H9 (cell line): ENCODE data around the gene KDM4C. TPM values are rescaled to one million over a fixed set of nuclear protein-coding genes. Genes with fewer than 3 reads are reported as not detected.

Experiments
- DNase-seq: peaks from one replicate; pipeline ENCODE4 v3.0.0-alpha.2; 2017
- H2AFZ ChIP-seq: one replicate; pipeline ENCODE4 v1.6.1; 2013; ENCODE audit warnings: mild to moderate bottlenecking, low read length, control low read depth, moderate library complexity
- H2AK5ac ChIP-seq: 2 replicates; pipeline ENCODE4 v1.6.1; 2013; ENCODE audit warnings: low read length, control low read depth, mixed read lengths; ENCODE audit not compliant: insufficient read length
- H2BK120ac ChIP-seq: one replicate; pipeline ENCODE4 v1.6.1; 2013; ENCODE audit warnings: low read depth, mild to moderate bottlenecking, low read length, control low read depth, inconsistent platforms; ENCODE audit not compliant: poor library complexity, severe bottlenecking
- H2BK12ac ChIP-seq: 2 replicates; pipeline ENCODE4 v1.6.1; 2013; ENCODE audit warnings: low read length, control low read depth, mixed read lengths, low read depth; ENCODE audit not compliant: insufficient read length
- H2BK15ac ChIP-seq: 2 replicates; pipeline ENCODE4 v1.6.1; 2013; ENCODE audit warnings: low read depth, low read length, control low read depth
- H2BK20ac ChIP-seq: one replicate; pipeline ENCODE4 v1.6.1; 2013; ENCODE audit warnings: low read depth, mild to moderate bottlenecking, low read length, control low read depth, inconsistent platforms; ENCODE audit not compliant: poor library complexity, severe bottlenecking
- H2BK5ac ChIP-seq: 2 replicates; pipeline ENCODE4 v1.6.1; 2013; ENCODE audit warnings: low read length, control low read depth, mixed read lengths; ENCODE audit not compliant: insufficient read length
- H3K14ac ChIP-seq: 2 replicates; pipeline ENCODE4 v1.6.1; 2013; ENCODE audit warnings: low read length, control low read depth; ENCODE audit not compliant: insufficient read depth
- H3K18ac ChIP-seq: 2 replicates; pipeline ENCODE4 v1.6.1; 2013; ENCODE audit warnings: low read depth, mild to moderate bottlenecking, mixed read lengths, low read length, control low read depth; ENCODE audit not compliant: insufficient read length
- H3K23ac ChIP-seq: 2 replicates; pipeline ENCODE4 v1.6.1; 2013; ENCODE audit warnings: low read length, control low read depth, mixed read lengths, low read depth; ENCODE audit not compliant: insufficient read length
- H3K23me2 ChIP-seq: 2 replicates; pipeline ENCODE4 v1.6.1; 2013; ENCODE audit warnings: low read depth, mild to moderate bottlenecking, mixed read lengths, low read length, control low read depth; ENCODE audit not compliant: insufficient read length, poor library complexity, severe bottlenecking
- H3K27ac ChIP-seq: 2 replicates; pipeline ENCODE4 v1.5.1; 2013; ENCODE audit warnings: low read length, control low read depth, mixed read lengths, low read depth; ENCODE audit not compliant: insufficient read length
- H3K27me3 ChIP-seq: 2 replicates; pipeline ENCODE4 v1.6.1; 2013; ENCODE audit warnings: low read length, control low read depth, inconsistent platforms; ENCODE audit not compliant: insufficient read depth
- H3K4ac ChIP-seq: 2 replicates; pipeline ENCODE4 v1.6.1; 2013; ENCODE audit warnings: low read depth, mild to moderate bottlenecking, control low read depth, inconsistent platforms, low read length, moderate library complexity
- H3K4me1 ChIP-seq: 2 replicates; pipeline ENCODE4 v1.6.1; 2013; ENCODE audit warnings: low read length, control low read depth, inconsistent platforms; ENCODE audit not compliant: insufficient read depth
- H3K4me2 ChIP-seq: 2 replicates; pipeline ENCODE4 v1.6.1; 2013; ENCODE audit warnings: low read length, control low read depth, mixed read lengths; ENCODE audit not compliant: insufficient read length, insufficient read depth
- H3K56ac ChIP-seq: 2 replicates; pipeline ENCODE4 v1.6.1; 2013; ENCODE audit warnings: low read depth, mild to moderate bottlenecking, mixed read lengths, low read length, control low read depth; ENCODE audit not compliant: insufficient read length
- H3K79me1 ChIP-seq: 2 replicates; pipeline ENCODE4 v1.6.1; 2013; ENCODE audit warnings: low read depth, mild to moderate bottlenecking, moderate library complexity, low read length, control low read depth, inconsistent platforms; ENCODE audit not compliant: insufficient read depth, poor library complexity, severe bottlenecking
- H3K79me2 ChIP-seq: 2 replicates; pipeline ENCODE4 v1.6.1; 2013; ENCODE audit warnings: low read length, control low read depth, inconsistent platforms; ENCODE audit not compliant: insufficient read depth
- H3K9ac ChIP-seq: 2 replicates; pipeline ENCODE4 v1.6.1; 2013; ENCODE audit warnings: low read length, control low read depth, mixed read lengths; ENCODE audit not compliant: insufficient read length; ENCODE audit errors: extremely low read depth
- H3K9me3 ChIP-seq: one replicate; pipeline ENCODE4 v1.6.1; 2013; ENCODE audit warnings: low read depth, low read length, inconsistent platforms; ENCODE audit not compliant: control insufficient read depth
- H3T11ph ChIP-seq: one replicate; pipeline ENCODE4 v1.6.1; 2013; ENCODE audit warnings: mild to moderate bottlenecking, low read length, control low read depth, inconsistent platforms
- H4K20me1 ChIP-seq: one replicate; pipeline ENCODE4 v1.6.1; 2013; ENCODE audit not compliant: control insufficient read depth, insufficient read length, insufficient read depth
- H4K5ac ChIP-seq: 2 replicates; pipeline ENCODE4 v1.6.1; 2013; ENCODE audit warnings: low read depth, mild to moderate bottlenecking, mixed read lengths, low read length, control low read depth; ENCODE audit not compliant: insufficient read length
- H4K8ac ChIP-seq: replicated peaks from 2 replicates; pipeline ENCODE4 v1.6.1; 2013; ENCODE audit warnings: low read length, control low read depth, mixed read lengths, low read depth; ENCODE audit not compliant: insufficient read length
- H4K91ac ChIP-seq: 2 replicates; pipeline ENCODE4 v1.6.1; 2013; ENCODE audit warnings: low read depth, mild to moderate bottlenecking, moderate library complexity, mixed read lengths, low read length, control low read depth; ENCODE audit not compliant: insufficient read length
- H3K27ac Mint-ChIP-seq, 3 experiments: 2 replicates in 2 of 3; 3 replicates in 1 of 3; pipeline ENCODE4 v1.8.0; 2020 to 2021; ENCODE audit warnings: mixed read lengths in 3 of 3, mild to moderate bottlenecking in 1 of 3, moderate library complexity in 1 of 3
- H3K27me3 Mint-ChIP-seq: 2 replicates; pipeline ENCODE4 v1.8.0; 2021; ENCODE audit warnings: low read depth, mild to moderate bottlenecking, moderate library complexity, mixed read lengths
- H3K36me3 Mint-ChIP-seq, 3 experiments: 2 replicates in 2 of 3; 3 replicates in 1 of 3; pipeline ENCODE4 v1.8.0; 2020 to 2021; ENCODE audit warnings: low read depth in 3 of 3, mixed read lengths in 3 of 3; ENCODE audit not compliant: insufficient read depth in 1 of 3
- H3K4me1 Mint-ChIP-seq, 2 experiments: 2 replicates each; pipeline ENCODE4 v1.8.0; 2020; ENCODE audit warnings: mixed read lengths in 2 of 2
- H3K4me3 Mint-ChIP-seq, 2 experiments: 2 replicates in 1 of 2; 3 replicates in 1 of 2; pipeline ENCODE4 v1.8.0; 2020 to 2021; ENCODE audit warnings: mild to moderate bottlenecking in 2 of 2, mixed read lengths in 2 of 2, moderate library complexity in 1 of 2
- H3K9me3 Mint-ChIP-seq, 2 experiments: 2 replicates in 1 of 2; 3 replicates in 1 of 2; pipeline ENCODE4 v1.8.0; 2020; ENCODE audit warnings: mild to moderate bottlenecking in 2 of 2, mixed read lengths in 2 of 2, moderate library complexity in 1 of 2
- WGBS: extraction: QIAGEN DNeasy Blood & Tissue Kit; methylation state at CpG from one replicate; pipeline ENCODE4 v1.1.7; 2013; ENCODE audit warnings: missing lambda C conversion rate, low lambda C conversion rate, mixed read lengths; ENCODE audit not compliant: insufficient read length; ENCODE audit errors: extremely low coverage; 5-methylcytosine and 5-hydroxymethylcytosine counted together
- total RNA-seq: library from RNA; stranded (reverse); gene quantifications from 2 replicates; pipeline ENCODE4 v1.2.1, GENCODE V29; 2021
- TF ChIP-seq, protein P1 (sequence below): fragments of 200-600 bp; sonication (generic); conservative IDR thresholded peaks from 3 replicates; pipeline ENCODE4 v1.8.0; 2021; ENCODE audit warnings: antibody characterized with exemption, mild to moderate bottlenecking

KDM4C gene
- total RNA-seq, 1 experiment from 2014 or later: 24.0 TPM

DNA sequence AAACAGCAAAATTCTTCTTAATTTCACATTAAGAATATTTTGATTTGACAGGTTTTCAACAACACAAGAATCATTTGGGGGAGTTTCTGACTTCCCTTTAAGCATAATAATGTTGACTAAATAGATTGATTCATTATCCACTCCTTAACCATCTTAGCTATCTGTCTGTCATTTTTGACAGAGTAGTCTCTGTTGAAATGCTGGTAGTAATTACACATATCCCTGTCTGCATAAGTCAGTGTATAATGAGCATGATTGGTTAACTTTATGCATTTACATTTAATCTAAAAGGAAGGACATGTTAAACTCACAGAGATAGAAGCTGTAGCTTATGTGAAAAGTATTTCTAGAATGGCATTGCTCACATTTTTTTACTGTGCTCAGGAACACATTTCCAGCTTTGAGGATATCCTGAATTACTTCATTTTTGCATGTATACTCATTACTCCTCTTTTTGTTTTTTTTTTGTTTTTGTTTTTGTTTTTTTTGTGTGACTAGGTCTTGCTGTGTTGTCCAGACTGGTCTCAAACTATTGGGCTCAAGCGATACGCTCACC, 385.9 kb downstream of the KDM4C start:
- TF ChIP-seq, protein P1, sequence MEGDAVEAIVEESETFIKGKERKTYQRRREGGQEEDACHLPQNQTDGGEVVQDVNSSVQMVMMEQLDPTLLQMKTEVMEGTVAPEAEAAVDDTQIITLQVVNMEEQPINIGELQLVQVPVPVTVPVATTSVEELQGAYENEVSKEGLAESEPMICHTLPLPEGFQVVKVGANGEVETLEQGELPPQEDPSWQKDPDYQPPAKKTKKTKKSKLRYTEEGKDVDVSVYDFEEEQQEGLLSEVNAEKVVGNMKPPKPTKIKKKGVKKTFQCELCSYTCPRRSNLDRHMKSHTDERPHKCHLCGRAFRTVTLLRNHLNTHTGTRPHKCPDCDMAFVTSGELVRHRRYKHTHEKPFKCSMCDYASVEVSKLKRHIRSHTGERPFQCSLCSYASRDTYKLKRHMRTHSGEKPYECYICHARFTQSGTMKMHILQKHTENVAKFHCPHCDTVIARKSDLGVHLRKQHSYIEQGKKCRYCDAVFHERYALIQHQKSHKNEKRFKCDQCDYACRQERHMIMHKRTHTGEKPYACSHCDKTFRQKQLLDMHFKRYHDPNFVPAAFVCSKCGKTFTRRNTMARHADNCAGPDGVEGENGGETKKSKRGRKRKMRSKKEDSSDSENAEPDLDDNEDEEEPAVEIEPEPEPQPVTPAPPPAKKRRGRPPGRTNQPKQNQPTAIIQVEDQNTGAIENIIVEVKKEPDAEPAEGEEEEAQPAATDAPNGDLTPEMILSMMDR: no peak
- Histone ChIP-seq H3K23me2 (no peaks in the 10 kb centered on the region), H4K5ac (no peak overlapping the region), H2BK20ac (no peak overlapping the region), H2AFZ (no peak overlapping the region), H4K8ac (no peak overlapping the region), H3K79me1 (no peaks in the 10 kb centered on the region), H3K4me2 (no peak overlapping the region), H4K91ac (no peak overlapping the region), H4K20me1 (no peaks in the 10 kb centered on the region), H3K79me2 (no peaks in the 10 kb centered on the region), H3K23ac (no peak overlapping the region), H3K14ac (no peak overlapping the region), H3K56ac (no peak overlapping the region), H3K9me3 (no peaks in the 10 kb centered on the region), H3T11ph (no peak overlapping the region), H2AK5ac (no peak overlapping the region), H3K27me3 (no peaks in the 10 kb centered on the region), H3K9ac (no peak overlapping the region), H3K27ac (no peak overlapping the region), H2BK5ac (no peak overlapping the region), H3K4ac (no peak overlapping the region), H2BK120ac (no peak overlapping the region), H2BK15ac (no peak overlapping the region), H3K4me1 (no peaks in the 10 kb centered on the region; the same call in 1 of the 2 replicates), H2BK12ac (no peak overlapping the region), H3K18ac (no peak overlapping the region)
- H3K9me3 Mint-ChIP-seq: no peaks in the 10 kb centered on the region
- no peaks in the 10 kb centered on the region; a peak in 1 of 7 replicates for H3K36me3 Mint-ChIP-seq
- peaks cover 13 to 17% of the 10 kb centered on the region in 2 experiments for H3K4me1 Mint-ChIP-seq
- WGBS: no CpG with 5 or more reads among the region's 2 CpGs
- no peaks in the 10 kb centered on the region for H3K27me3 Mint-ChIP-seq
- no peak overlapping the region for H3K4me3 Mint-ChIP-seq
- DNase-seq: no peak
- H3K27ac Mint-ChIP-seq: peak overlapping the region in 2 of 3 experiments; percentile 49 to 87; a peak in 3 of 7 replicates
